Lower leg skin (tissue), 4 donors: Measurements from ENCODE around the gene MCTP2. TPM values are rescaled to one million over a fixed set of nuclear protein-coding genes. Genes with fewer than 3 reads are reported as not detected.

ENCODE experiments used
- DNase-seq, 2 donors: peaks; one replicate each; pipeline ENCODE4 v3.0.0-alpha.2; 2019; ENCODE audit warnings: low spot score in 2 of 2
- H3K4me3 ChIP-seq: fragments of 200-600 bp; sonication (generic); 2 replicates; pipeline ENCODE4 v1.5.1; 2017; ENCODE audit warnings: mild to moderate bottlenecking, low read depth; ENCODE audit not compliant: poor library complexity, severe bottlenecking
- CTCF ChIP-seq, 3 donors: fragments of 450-650 bp; IDR thresholded peaks; one replicate each; pipeline ENCODE4 v1.5.1; 2016; ENCODE audit warnings: antibody characterized with exemption in 3 of 3, mild to moderate bottlenecking in 3 of 3, moderate library complexity in 2 of 3
- POLR2A ChIP-seq, 2 donors: fragments of 450-650 bp; IDR thresholded peaks; one replicate each; pipeline ENCODE4 v1.6.1; 2016 to 2017; ENCODE audit warnings: antibody characterized with exemption in 2 of 2, mild to moderate bottlenecking in 1 of 2, moderate library complexity in 1 of 2
- WGBS, 2 donors: methylation state at CpG; one replicate each; pipeline ENCODE4 v1.1.5; 2018; 5-methylcytosine and 5-hydroxymethylcytosine counted together
- intact Hi-C: fragments of 100-400 bp; cut with DNase I; formaldehyde crosslinking; loops from one replicate; pipeline ENCODE4 v1.15.0; 2023; ENCODE audit warnings: low total_unique reads
- total RNA-seq, 4 donors: library from RNA; depleted of rRNA; stranded (reverse); fragments of >200 nt; gene quantifications; one replicate each; pipeline ENCODE4 v1.1.0, GENCODE V29; 2016

The MCTP2 gene
- total RNA-seq, 4 donors from 2014 or later: 18.9 to 24.1 (median 20.4) TPM

GRCh38 chr15:94352636-94353487 lies 121.5 kb downstream of the MCTP2 start:
- TF ChIP-seq POLR2A (IDR thresholded peaks at IDR 0.05): no peak
- no peak for TF ChIP-seq CTCF (IDR thresholded peaks at IDR 0.05)
- intact Hi-C loops: no loop called here
- DNase-seq: no peak
- H3K4me3 ChIP-seq: no peak overlapping the region
- 83 to 85% methylated on average over 11 of the region's 11 CpGs for WGBS, 2 donors

- TF ChIP-seq CTCF (IDR thresholded peaks at IDR 0.05): no peak
- TF ChIP-seq POLR2A (IDR thresholded peaks at IDR 0.05): no peak
- no peak for DNase-seq
- no peak overlapping the region for H3K4me3 ChIP-seq
- WGBS, 2 donors: 85 to 89% methylated on average over 3 of the region's 3 CpGs
- intact Hi-C loops: no loop called here
Observed at GRCh38 chr15:94353488-94353820, 122.1 kb downstream of the MCTP2 start.

- WGBS, 2 donors: 96 to 98% methylated on average over 9 of the region's 9 CpGs
- intact Hi-C loops: no loop called here
- DNase-seq: no peak
- TF ChIP-seq POLR2A (IDR thresholded peaks at IDR 0.05) (no peak), CTCF (IDR thresholded peaks at IDR 0.05) (no peak)
- H3K4me3 ChIP-seq: no peak overlapping the region
Observed at GRCh38 chr15:94354655-94355054, 123.3 kb downstream of the MCTP2 start.

GRCh38 chr15:94359716-94360115 lies 128.4 kb downstream of the MCTP2 start:
- no peak for DNase-seq
- no peak overlapping the region for H3K4me3 ChIP-seq
- 94 to 95% methylated on average over 3 of the region's 3 CpGs for WGBS, 2 donors
- TF ChIP-seq CTCF (IDR thresholded peaks at IDR 0.05) (no peak), POLR2A (IDR thresholded peaks at IDR 0.05) (no peak)
- intact Hi-C loops: no loop called here

- no peak for DNase-seq
- TF ChIP-seq CTCF (IDR thresholded peaks at IDR 0.05): no peak
- no peak for TF ChIP-seq POLR2A (IDR thresholded peaks at IDR 0.05)
- no peak overlapping the region for H3K4me3 ChIP-seq
- 82 to 83% methylated on average over 7 of the region's 7 CpGs for WGBS, 2 donors
- intact Hi-C loops: no loop called here
Observed at GRCh38 chr15:94360251-94360685, 128.9 kb downstream of the MCTP2 start.
